NT2/D1 (cell line): ENCODE measurements around the gene COL5A3.
A peak's percentile ranks its signal among the peaks of the same experiment; 100 is the strongest.

Experiments used
- DNase-seq: peaks from one replicate; pipeline ENCODE4 v3.0.0-alpha.2; 2011; ENCODE audit warnings: low read depth, low spot score
- H3K27me3 ChIP-seq: 2 replicates; pipeline ENCODE4 v1.6.0; 2011; ENCODE audit warnings: mild to moderate bottlenecking; ENCODE audit not compliant: insufficient read length, insufficient read depth
- H3K36me3 ChIP-seq: 2 replicates; pipeline ENCODE4 v1.6.1; 2011; ENCODE audit warnings: mild to moderate bottlenecking, low read length, mixed read lengths; ENCODE audit not compliant: insufficient read depth, insufficient read length
- H3K4me1 ChIP-seq: 2 replicates; pipeline ENCODE4 v1.5.1; 2011; ENCODE audit not compliant: insufficient read depth, insufficient read length
- H3K4me3 ChIP-seq: 2 replicates; pipeline ENCODE4 v1.5.1; 2011; ENCODE audit warnings: low read depth; ENCODE audit not compliant: insufficient read length
- H3K9ac ChIP-seq: 2 replicates; pipeline ENCODE4 v1.6.0; 2011; ENCODE audit warnings: low read depth; ENCODE audit not compliant: insufficient read length
- H3K9me3 ChIP-seq: 2 replicates; pipeline ENCODE4 v1.5.1; 2011; ENCODE audit warnings: mild to moderate bottlenecking, low read length; ENCODE audit not compliant: insufficient read depth
- SUZ12 ChIP-seq: IDR thresholded peaks from 2 replicates; pipeline ENCODE4 v1.6.1; 2011; ENCODE audit not compliant: insufficient read length, insufficient read depth; ENCODE audit errors: extremely low read depth
- YY1 ChIP-seq: IDR thresholded peaks from 2 replicates; pipeline ENCODE4 v1.6.1; 2011; ENCODE audit not compliant: insufficient read length, insufficient read depth
- ZNF274 ChIP-seq: IDR thresholded peaks from 2 replicates; pipeline ENCODE4 v1.6.1; 2011; ENCODE audit warnings: mild to moderate bottlenecking, low read depth, low read length

COL5A3 gene

GRCh38 chr19:10010247-10010691 lies at the start of gene COL5A3:
Gene COL5A3 (minus strand): TSS chr19:10010504. CDS start chr19:10010385, 119 bp downstream.
- H3K27me3 ChIP-seq, result peaks cover 29% of the 10 kb centered on the region

GRCh38 chr19:10052602-10053360 lies 42.5 kb upstream of the COL5A3 start:
- no peaks in the 10 kb centered on the region for H3K36me3 ChIP-seq
- no peak overlapping the region for H3K4me3 ChIP-seq
- TF ChIP-seq ZNF274, result no peak
- TF ChIP-seq YY1, result no peak
- no peak for TF ChIP-seq SUZ12
- no peak for DNase-seq
- H3K4me1 ChIP-seq, result no peaks in the 10 kb centered on the region
- no peaks in the 10 kb centered on the region for H3K9me3 ChIP-seq
- H3K27me3 ChIP-seq, result peaks cover 15% of the 10 kb centered on the region
- no peak overlapping the region for H3K9ac ChIP-seq

More at GRCh38 chr19:10010247-10010691, at the start of gene COL5A3:
- no peaks in the 10 kb centered on the region for H3K36me3 ChIP-seq
- H3K4me3 ChIP-seq, result peak within 1 kb of the TSS; percentile 33
- TF ChIP-seq YY1 (no peak), ZNF274 (no peak), SUZ12 (no peak)
- peaks cover 19% of the 10 kb centered on the region for H3K4me1 ChIP-seq
- DNase-seq, result no peak
- H3K9me3 ChIP-seq, result no peaks in the 10 kb centered on the region
- peak within 1 kb of the TSS; percentile 65 for H3K9ac ChIP-seq

DNA sequence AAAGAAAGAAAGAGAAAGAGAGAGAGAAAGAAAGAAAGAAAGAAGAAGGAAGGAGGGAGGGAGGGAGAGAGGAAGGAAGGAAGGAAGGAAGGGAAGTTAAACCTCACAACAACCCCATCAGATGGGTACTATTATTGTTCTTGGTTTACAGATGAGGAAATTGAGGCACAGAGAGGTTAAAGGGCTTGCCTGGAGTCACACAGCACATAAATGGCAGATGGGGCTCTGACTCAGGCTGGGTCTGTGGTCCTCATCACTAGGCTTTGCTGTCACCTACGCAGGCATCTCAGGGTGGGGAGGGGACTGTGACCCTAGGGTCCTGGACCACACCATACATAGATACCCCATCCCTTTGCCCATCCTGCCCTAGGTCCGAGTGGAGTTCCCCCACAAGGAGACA lies 39.3 kb upstream of the COL5A3 start:
- no peaks in the 10 kb centered on the region for H3K4me1 ChIP-seq
- DNase-seq, result no peak
- peaks cover 27% of the 10 kb centered on the region for H3K27me3 ChIP-seq
- H3K36me3 ChIP-seq, result no peaks in the 10 kb centered on the region
- H3K9me3 ChIP-seq, result peaks cover 24% of the 10 kb centered on the region
- no peak overlapping the region for H3K9ac ChIP-seq
- no peak overlapping the region for H3K4me3 ChIP-seq
- no peak for TF ChIP-seq SUZ12
- TF ChIP-seq ZNF274, result no peak
- TF ChIP-seq YY1, result no peak

DNA sequence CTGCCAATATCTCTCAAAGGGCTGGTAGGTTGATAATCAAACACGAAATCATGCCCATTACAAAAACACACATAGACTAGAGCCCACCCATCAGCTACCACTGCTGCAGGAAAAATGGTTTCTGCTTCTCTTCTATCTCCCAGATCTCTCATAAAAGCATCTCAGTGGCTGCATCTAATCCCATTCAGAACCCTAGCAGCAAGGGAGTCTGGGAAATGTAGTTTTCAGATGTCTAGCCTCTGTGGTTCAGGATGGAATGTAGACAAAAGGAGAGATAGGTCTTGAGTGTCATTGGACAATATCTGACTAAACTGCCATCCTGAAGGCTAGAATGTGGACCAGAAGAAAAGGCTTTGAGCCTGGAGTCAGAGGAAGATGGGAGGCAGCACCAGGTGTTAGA lies 35.1 kb upstream of the COL5A3 start:
- DNase-seq, result no peak
- Histone ChIP-seq H3K36me3 (no peaks in the 10 kb centered on the region), H3K9me3 (peaks cover 65% of the 10 kb centered on the region), H3K4me3 (no peak overlapping the region), H3K27me3 (peaks cover 32% of the 10 kb centered on the region), H3K4me1 (no peaks in the 10 kb centered on the region), H3K9ac (no peak overlapping the region)
- no peak for TF ChIP-seq SUZ12
- TF ChIP-seq YY1, result no peak

DNA sequence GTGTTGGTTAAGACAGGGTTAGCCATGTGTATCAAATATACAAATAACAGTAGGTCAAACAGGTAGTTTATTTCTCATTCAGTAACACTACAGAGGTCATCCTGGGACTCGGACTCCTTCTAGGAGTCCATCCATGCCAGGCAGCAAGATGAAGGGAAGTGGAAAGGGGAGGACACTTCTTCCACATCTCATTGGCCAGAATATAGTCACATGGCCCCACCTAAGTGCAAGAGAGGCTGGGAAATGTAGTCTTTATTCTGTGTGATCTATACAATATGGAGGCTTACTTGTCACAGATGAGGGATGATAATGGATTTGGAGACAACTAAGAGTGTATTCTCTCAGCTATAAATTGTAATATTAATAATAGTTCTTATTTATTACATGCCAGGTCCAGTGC lies 34.1 kb upstream of the COL5A3 start:
- H3K9me3 ChIP-seq, result peaks cover 65% of the 10 kb centered on the region
- no peak overlapping the region for H3K4me3 ChIP-seq
- no peaks in the 10 kb centered on the region for H3K4me1 ChIP-seq
- H3K27me3 ChIP-seq, result peaks cover 25% of the 10 kb centered on the region
- DNase-seq, result no peak
- H3K9ac ChIP-seq, result no peak overlapping the region
- TF ChIP-seq SUZ12 (no peak), ZNF274 (no peak), YY1 (no peak)
- no peaks in the 10 kb centered on the region for H3K36me3 ChIP-seq

GRCh38 chr19:10043286-10043927 lies 33.1 kb upstream of the COL5A3 start:
- H3K27me3 ChIP-seq, result peaks cover 27% of the 10 kb centered on the region
- H3K4me3 ChIP-seq, result no peak overlapping the region
- no peaks in the 10 kb centered on the region for H3K4me1 ChIP-seq
- peaks cover 65% of the 10 kb centered on the region for H3K9me3 ChIP-seq
- no peak overlapping the region for H3K9ac ChIP-seq
- TF ChIP-seq ZNF274, result 0 out of 2 replicates have a peak, but pooled peaks have one; percentile 12
- no peak for TF ChIP-seq YY1
- no peak for DNase-seq
- no peaks in the 10 kb centered on the region for H3K36me3 ChIP-seq

DNA sequence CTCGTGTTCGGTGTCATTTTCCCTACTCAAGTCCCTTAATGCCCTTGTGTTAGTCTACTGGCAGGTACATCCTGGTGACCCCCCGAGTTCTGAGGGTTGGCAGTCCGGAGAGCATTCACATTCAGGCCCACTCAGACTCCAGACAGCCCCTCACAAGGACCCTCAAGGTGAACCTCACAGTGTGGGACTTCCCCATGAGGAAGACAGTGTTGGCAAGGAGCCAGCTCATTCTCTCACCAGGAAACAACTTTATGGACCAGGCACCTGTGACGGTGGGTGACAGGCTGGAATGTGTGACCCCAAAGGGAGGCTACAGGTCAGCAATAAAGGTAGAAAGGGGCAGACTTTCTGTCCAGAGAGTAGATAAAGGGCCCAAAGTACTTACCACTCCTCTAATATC lies 27.5 kb upstream of the COL5A3 start:
- Histone ChIP-seq H3K4me1 (no peaks in the 10 kb centered on the region), H3K9ac (no peak overlapping the region), H3K4me3 (no peak overlapping the region), H3K36me3 (no peaks in the 10 kb centered on the region), H3K9me3 (peaks cover 23% of the 10 kb centered on the region), H3K27me3 (peaks cover 16% of the 10 kb centered on the region)
- DNase-seq, result no peak
- no peak for TF ChIP-seq SUZ12
- TF ChIP-seq YY1, result no peak
- no peak for TF ChIP-seq ZNF274
